BJ (cell line): Measurements from ENCODE around the gene STAB1. TPM values are rescaled to one million over a fixed set of nuclear protein-coding genes. Genes with fewer than 3 reads are reported as not detected.

Source experiments
- CTCF ChIA-PET: fragments of 350-600 bp; formaldehyde crosslinking; extraction: SDS; loops from one replicate; lab custom pipeline; 2021; ENCODE audit warnings: antibody characterized with exemption, inconsistent platforms; lab: Yijun Ruan, JAX
- POLR2A ChIA-PET: fragments of 300-600 bp; sonication (Branson Sonifier 250); formaldehyde crosslinking; extraction: SDS; loops from one replicate; lab custom pipeline; 2021; ENCODE audit warnings: antibody characterized with exemption; lab: Charles Lee
- DNase-seq: peaks from one replicate; pipeline ENCODE4 v3.0.0-alpha.2; 2011; ENCODE audit warnings: low read depth
- H3K27me3 ChIP-seq: 2 replicates; pipeline ENCODE4 v1.6.0; 2011; ENCODE audit warnings: low read length; ENCODE audit not compliant: control insufficient read depth, insufficient read depth
- H3K36me3 ChIP-seq: 2 replicates; pipeline ENCODE4 v1.5.1; 2011; ENCODE audit warnings: low read length; ENCODE audit not compliant: control insufficient read depth, insufficient read depth
- H3K4me3 ChIP-seq: 2 replicates; pipeline ENCODE4 v1.5.1; 2011; ENCODE audit warnings: low read depth, mild to moderate bottlenecking, control low read depth, low read length
- CTCF ChIP-seq: IDR thresholded peaks from 2 replicates; pipeline ENCODE4 v1.5.1; 2011; ENCODE audit warnings: low read depth, mild to moderate bottlenecking, control low read depth, inconsistent platforms, low read length, moderate library complexity; ENCODE audit not compliant: insufficient read depth
- polyA plus RNA-seq: library from polyadenylated mRNA; depleted of rRNA; stranded (reverse); fragments of >200 nt; gene quantifications from 2 replicates; pipeline ENCODE4 v1.2.3, GENCODE V29; 2011

The STAB1 gene
- polyA plus RNA-seq, 1 experiment: 0.01 TPM

GRCh38 chr3:52479877-52480575 is 15.1 kb upstream of the STAB1 start:
- CTCF ChIA-PET: interaction anchor here (0.7 to 1.0 kb wide), 2 partner anchors 8 to 57 kb away, joined by 3 to 4 read pairs; no protein-coding TSS in a partner anchor
- H3K4me3 ChIP-seq: no peak overlapping the region
- TF ChIP-seq CTCF: no peak
- H3K27me3 ChIP-seq: no peaks in the 10 kb centered on the region
- no peak for DNase-seq
- peaks cover 65% of the 10 kb centered on the region for H3K36me3 ChIP-seq
- POLR2A ChIA-PET: no interaction called here

GRCh38 chr3:52480768-52481715 is 14.1 kb upstream of the STAB1 start:
- H3K27me3 ChIP-seq: no peaks in the 10 kb centered on the region
- ChIA-PET CTCF (interaction anchor here (1.0 to 3.1 kb wide), 2 partner anchors 9 kb away, joined by 4 to 11 read pairs; no protein-coding TSS in a partner anchor), POLR2A (no interaction called here)
- no peak for DNase-seq
- H3K4me3 ChIP-seq: no peak overlapping the region
- no peak for TF ChIP-seq CTCF
- peaks cover 70% of the 10 kb centered on the region for H3K36me3 ChIP-seq

- POLR2A ChIA-PET: no interaction called here
- no peak for DNase-seq
- peak; percentile 62 for TF ChIP-seq CTCF
- Histone ChIP-seq H3K4me3 (no peak overlapping the region), H3K27me3 (no peaks in the 10 kb centered on the region), H3K36me3 (peaks cover 72% of the 10 kb centered on the region)
- CTCF ChIA-PET: interaction anchor here (0.7 to 3.1 kb wide), 6 partner anchors 9 to 195 kb away, joined by 3 to 11 read pairs (median 4); no protein-coding TSS in a partner anchor
These were observed 13.2 kb upstream of the STAB1 start for GRCh38 chr3:52481819-52482521.

GRCh38 chr3:52483081-52483480 is 12.1 kb upstream of the STAB1 start:
- no peaks in the 10 kb centered on the region for H3K27me3 ChIP-seq
- peaks cover 72% of the 10 kb centered on the region for H3K36me3 ChIP-seq
- no peak for DNase-seq
- H3K4me3 ChIP-seq: no peak overlapping the region
- no peak for TF ChIP-seq CTCF
- ChIA-PET CTCF (interaction anchor here (0.7 to 3.1 kb wide), 6 partner anchors 8 to 21 kb away, joined by 3 to 11 read pairs (median 4); no protein-coding TSS in a partner anchor), POLR2A (no interaction called here)
